Measurements from ENCODE around the gene HP1BP3.

HP1BP3 gene

GRCh38 chr1:20701446-20701845 lies 85.7 kb downstream of the HP1BP3 start:
- H3K27ac ChIP-seq, result no peak overlapping the region
- TF ChIP-seq, protein P1, sequence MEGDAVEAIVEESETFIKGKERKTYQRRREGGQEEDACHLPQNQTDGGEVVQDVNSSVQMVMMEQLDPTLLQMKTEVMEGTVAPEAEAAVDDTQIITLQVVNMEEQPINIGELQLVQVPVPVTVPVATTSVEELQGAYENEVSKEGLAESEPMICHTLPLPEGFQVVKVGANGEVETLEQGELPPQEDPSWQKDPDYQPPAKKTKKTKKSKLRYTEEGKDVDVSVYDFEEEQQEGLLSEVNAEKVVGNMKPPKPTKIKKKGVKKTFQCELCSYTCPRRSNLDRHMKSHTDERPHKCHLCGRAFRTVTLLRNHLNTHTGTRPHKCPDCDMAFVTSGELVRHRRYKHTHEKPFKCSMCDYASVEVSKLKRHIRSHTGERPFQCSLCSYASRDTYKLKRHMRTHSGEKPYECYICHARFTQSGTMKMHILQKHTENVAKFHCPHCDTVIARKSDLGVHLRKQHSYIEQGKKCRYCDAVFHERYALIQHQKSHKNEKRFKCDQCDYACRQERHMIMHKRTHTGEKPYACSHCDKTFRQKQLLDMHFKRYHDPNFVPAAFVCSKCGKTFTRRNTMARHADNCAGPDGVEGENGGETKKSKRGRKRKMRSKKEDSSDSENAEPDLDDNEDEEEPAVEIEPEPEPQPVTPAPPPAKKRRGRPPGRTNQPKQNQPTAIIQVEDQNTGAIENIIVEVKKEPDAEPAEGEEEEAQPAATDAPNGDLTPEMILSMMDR (conservative IDR thresholded peaks at IDR 0.05), result no peak
- no peak for TF ChIP-seq ZFX (IDR thresholded peaks at IDR 0.05)

GRCh38 chr1:20700636-20701215 lies 86.4 kb downstream of the HP1BP3 start:
- no peak for TF ChIP-seq ZFX (IDR thresholded peaks at IDR 0.05)
- TF ChIP-seq, protein P1 (conservative IDR thresholded peaks at IDR 0.05), result no peak
- H3K27ac ChIP-seq, result no peak overlapping the region

DNA sequence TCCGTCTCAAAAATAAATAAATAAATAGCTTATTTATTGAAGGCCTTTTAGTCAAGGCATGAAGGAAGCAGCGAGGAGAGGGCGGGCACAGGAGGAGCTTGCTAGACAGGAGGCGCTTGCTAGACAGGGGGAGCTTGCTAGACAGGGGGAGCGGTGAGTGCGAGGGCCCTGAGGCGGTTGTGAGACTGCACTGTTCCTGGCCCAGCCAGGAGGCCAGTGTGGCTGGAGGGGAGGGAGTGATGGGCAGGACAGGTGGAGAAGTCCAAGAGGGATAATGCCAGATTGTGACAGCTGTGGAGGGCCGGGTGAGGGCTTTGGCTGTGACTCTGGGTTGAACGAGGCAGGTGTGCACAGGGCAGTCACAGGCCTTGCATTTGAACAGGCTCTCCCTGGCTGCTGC lies 87.5 kb downstream of the HP1BP3 start:
- no peak for TF ChIP-seq ZFX (IDR thresholded peaks at IDR 0.05)
- TF ChIP-seq, protein P1 (conservative IDR thresholded peaks at IDR 0.05), result no peak
- H3K27ac ChIP-seq, result no peak overlapping the region

GRCh38 chr1:20698195-20698910 lies 88.8 kb downstream of the HP1BP3 start:
- H3K27ac ChIP-seq, result no peak overlapping the region; the same call in 1 of the 2 replicates

DNA sequence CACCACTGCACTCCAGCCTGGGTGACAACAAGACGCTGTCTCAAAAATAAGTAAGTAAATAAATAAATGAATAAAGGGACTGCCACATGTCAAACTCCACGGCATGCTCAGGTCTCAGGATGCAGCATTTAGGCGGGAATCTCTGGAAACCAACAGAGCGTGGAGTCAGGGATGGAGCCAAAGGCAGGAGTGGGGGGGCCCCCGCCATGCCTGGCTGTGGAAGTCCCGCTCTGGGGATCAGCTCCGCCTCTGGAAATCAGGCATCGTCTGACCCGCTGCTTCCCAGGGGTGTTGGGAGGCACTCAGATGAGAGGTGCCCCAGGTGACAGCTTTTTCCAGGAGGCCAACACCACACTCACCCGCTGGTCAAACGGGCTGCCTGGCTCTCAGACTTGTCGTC lies 89.5 kb downstream of the HP1BP3 start:
- peak overlapping the region; percentile 69 for H3K27ac ChIP-seq
- no peak for TF ChIP-seq ZFX (IDR thresholded peaks at IDR 0.05)

More at GRCh38 chr1:20698195-20698910, 88.8 kb downstream of the HP1BP3 start:
- TF ChIP-seq, protein P1 (conservative IDR thresholded peaks at IDR 0.05), result no peak
- TF ChIP-seq ZFX (IDR thresholded peaks at IDR 0.05), result no peak

DNA sequence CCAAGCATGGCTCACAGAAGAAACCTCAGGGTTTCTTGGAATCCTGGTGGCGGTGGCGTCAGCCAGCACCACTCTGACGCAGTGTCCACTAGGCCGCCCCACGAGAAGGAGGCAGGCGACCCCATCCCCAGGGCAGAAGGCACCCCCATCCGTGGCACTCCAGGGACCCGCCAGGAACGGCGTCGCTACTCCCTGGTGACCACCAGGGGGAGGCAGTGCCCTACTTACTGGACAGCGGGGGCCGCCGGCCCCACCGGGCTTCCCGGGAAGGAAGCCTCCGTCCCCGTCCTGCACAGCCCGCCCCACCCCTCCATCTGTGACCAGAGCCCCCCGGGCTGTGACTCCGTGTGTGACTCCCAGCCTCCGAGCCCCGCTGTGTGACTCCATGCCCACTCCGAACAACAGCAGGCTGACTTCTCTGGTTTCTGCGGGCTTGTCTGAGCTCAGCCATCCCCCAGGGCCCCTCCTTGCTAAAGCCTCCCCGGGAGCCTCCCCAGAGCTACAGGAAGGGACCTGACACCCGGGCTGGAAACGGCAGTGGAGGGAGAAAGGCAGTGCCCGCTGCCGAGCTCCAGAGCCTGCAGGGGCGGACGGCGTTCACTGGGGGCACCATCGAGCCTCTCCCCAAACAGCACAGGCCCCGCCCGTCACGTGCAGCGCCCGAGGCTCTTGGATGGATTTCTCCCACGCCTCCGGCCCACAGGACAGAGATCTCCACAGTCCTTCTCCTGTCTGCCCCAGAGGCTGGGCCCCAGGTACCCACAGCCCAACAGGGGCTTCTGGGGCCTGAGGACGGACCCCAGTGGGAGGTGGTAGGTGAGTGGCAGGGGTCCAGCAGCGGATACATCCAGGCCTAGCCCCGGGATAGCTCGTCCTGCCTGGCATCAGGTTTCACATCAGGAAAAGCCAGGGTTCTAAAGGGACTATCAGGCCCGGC lies 90.4 kb downstream of the HP1BP3 start:
- no peak for TF ChIP-seq ZFX (IDR thresholded peaks at IDR 0.05)
- TF ChIP-seq, protein P1 (conservative IDR thresholded peaks at IDR 0.05), result peak; percentile 87
- peak overlapping the region; percentile 69 for H3K27ac ChIP-seq

DNA sequence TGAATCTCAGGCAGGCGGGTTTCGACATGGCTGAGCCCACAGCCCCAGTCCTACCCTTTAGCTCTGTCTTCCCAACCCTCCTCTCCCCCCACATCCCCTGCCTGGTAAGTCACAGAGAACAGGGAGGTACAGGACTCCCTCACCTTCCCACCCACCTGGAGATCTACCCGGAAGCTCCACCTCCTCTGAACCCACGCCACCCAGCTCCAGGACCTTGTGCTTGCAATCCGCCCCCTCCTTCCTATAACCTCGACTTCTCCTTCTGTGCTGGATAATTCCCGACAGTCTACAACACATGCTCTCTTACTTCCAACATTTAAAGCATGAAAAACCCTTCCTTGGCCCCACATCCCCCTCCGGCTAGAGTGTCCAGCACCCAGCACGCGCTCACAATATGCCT lies 91.6 kb downstream of the HP1BP3 start:
- H3K27ac ChIP-seq, result no peak overlapping the region
- TF ChIP-seq ZFX (IDR thresholded peaks at IDR 0.05), result no peak
- TF ChIP-seq, protein P1 (conservative IDR thresholded peaks at IDR 0.05), result no peak
